Common myeloid progenitor, CD34-positive (primary cell): ENCODE measurements around the gene SPG21.

Experiments used
- CTCF ChIA-PET: fragments of 350-600 bp; sonication (Branson Sonifier 250); formaldehyde crosslinking; loops from one replicate; lab custom pipeline; 2021; ENCODE audit warnings: antibody characterized with exemption; lab: Charles Lee
- POLR2A ChIA-PET: fragments of 350-600 bp; sonication (Branson Sonifier 250); formaldehyde crosslinking; loops from one replicate; lab custom pipeline; 2021; ENCODE audit warnings: antibody characterized with exemption; lab: Charles Lee
- DNase-seq, 3 donors: peaks; one replicate each; pipeline versions ENCODE4 v3.0.0 to v3.0.0-alpha.2; 2013
- H3K27ac ChIP-seq, 2 experiments: 1 replicate in 1 of 2; 2 replicates in 1 of 2; pipeline ENCODE4 v1.7.0; 2013; ENCODE audit warnings: inconsistent platforms in 2 of 2, low read length in 2 of 2, mild to moderate bottlenecking in 2 of 2, low read depth in 1 of 2, moderate library complexity in 1 of 2; ENCODE audit not compliant: severe bottlenecking in 2 of 2, insufficient read depth in 1 of 2, poor library complexity in 1 of 2
- H3K27me3 ChIP-seq, 5 experiments: replicated peaks in 2 of 5; 1 replicate in 3 of 5; 2 replicates in 2 of 5; pipeline versions ENCODE4 v1.6.1 to v1.7.0; 2013; ENCODE audit warnings: low read length in 4 of 5, mild to moderate bottlenecking in 2 of 5, moderate library complexity in 2 of 5, inconsistent platforms in 1 of 5; ENCODE audit not compliant: insufficient read depth in 5 of 5, control insufficient read depth in 4 of 5
- H3K36me3 ChIP-seq, 4 experiments: 1 replicate in 2 of 4; 2 replicates in 2 of 4; pipeline versions ENCODE4 v1.6.1 to v1.7.0; 2013; ENCODE audit warnings: low read length in 3 of 4, control low read depth in 1 of 4, mild to moderate bottlenecking in 1 of 4; ENCODE audit not compliant: control insufficient read depth in 4 of 4, insufficient read depth in 4 of 4
- H3K4me1 ChIP-seq, 4 experiments: 1 replicate in 3 of 4; 2 replicates in 1 of 4; pipeline versions ENCODE4 v1.6.1 to v1.7.1; 2013; ENCODE audit warnings: low read length in 3 of 4, mild to moderate bottlenecking in 3 of 4, control low read depth in 1 of 4, inconsistent platforms in 1 of 4, moderate library complexity in 1 of 4; ENCODE audit not compliant: control insufficient read depth in 4 of 4, insufficient read depth in 4 of 4; ENCODE audit errors: control extremely low read depth in 1 of 4
- H3K4me3 ChIP-seq, 7 experiments: 1 replicate in 4 of 7; 2 replicates in 3 of 7; pipeline versions ENCODE4 v1.5.1 to v1.7.0; 2013; ENCODE audit warnings: mild to moderate bottlenecking in 7 of 7, low read length in 6 of 7, moderate library complexity in 6 of 7, inconsistent platforms in 2 of 7, low read depth in 2 of 7, control low read depth in 1 of 7; ENCODE audit not compliant: insufficient read depth in 4 of 7, control insufficient read depth in 1 of 7; ENCODE audit errors: extremely low read depth in 1 of 7
- H3K9me3 ChIP-seq, 5 experiments: 1 replicate in 4 of 5; 2 replicates in 1 of 5; pipeline versions ENCODE4 v1.6.1 to v1.7.1; 2013; ENCODE audit warnings: low read length in 4 of 5, mild to moderate bottlenecking in 2 of 5, inconsistent platforms in 1 of 5, low read depth in 1 of 5, moderate library complexity in 1 of 5; ENCODE audit not compliant: control insufficient read depth in 4 of 5, insufficient read depth in 2 of 5; ENCODE audit errors: control extremely low read depth in 1 of 5
- WGBS: methylation state at CpG from one replicate; pipeline ENCODE4 v1.1.5; 2013; ENCODE audit not compliant: insufficient coverage; 5-methylcytosine and 5-hydroxymethylcytosine counted together

The SPG21 gene

GRCh38 chr15:64982472-64982871, 7.2 kb downstream of the SPG21 start:
- no peak overlapping the region for H3K27ac ChIP-seq
- H3K36me3 ChIP-seq: peaks cover 19 to 39% (median 32%) of the 10 kb centered on the region in 4 experiments
- DNase-seq: no peak
- H3K4me3 ChIP-seq: no peak overlapping the region
- peaks cover 12 to 32% (median 21%) of the 10 kb centered on the region in 4 experiments for H3K4me1 ChIP-seq
- POLR2A ChIA-PET: interaction anchor here (0.6 kb wide), 1 partner anchor 507 kb away, joined by 5 read pairs; no protein-coding TSS in a partner anchor
- H3K27me3 ChIP-seq: no peaks in the 10 kb centered on the region
- CTCF ChIA-PET: no interaction called here
- no peaks in the 10 kb centered on the region for H3K9me3 ChIP-seq
- WGBS: 92% methylated on average over 1 of the region's 1 CpG

- ChIA-PET POLR2A (interaction anchor here (0.6 kb wide), 1 partner anchor 507 kb away, joined by 5 read pairs; no protein-coding TSS in a partner anchor), CTCF (interaction anchor here (0.8 to 2.0 kb wide), 2 partner anchors 27 to 124 kb away, joined by 3 to 4 read pairs; no protein-coding TSS in a partner anchor)
- Histone ChIP-seq H3K36me3 (peaks cover 19 to 41% (median 33%) of the 10 kb centered on the region in 4 experiments), H3K9me3 (no peaks in the 10 kb centered on the region), H3K4me3 (no peak overlapping the region), H3K4me1 (peaks cover 12 to 27% (median 20%) of the 10 kb centered on the region in 4 experiments), H3K27me3 (no peaks in the 10 kb centered on the region), H3K27ac (no peak overlapping the region)
- DNase-seq: no peak
- WGBS: 100% methylated on average over 3 of the region's 6 CpGs
Observed at GRCh38 chr15:64981812-64982431, 7.8 kb downstream of the SPG21 start.

- Histone ChIP-seq H3K27me3 (no peaks in the 10 kb centered on the region), H3K27ac (no peak overlapping the region), H3K9me3 (no peaks in the 10 kb centered on the region), H3K4me1 (peaks cover 4 to 9% (median 5%) of the 10 kb centered on the region in 4 experiments), H3K4me3 (no peak overlapping the region), H3K36me3 (peaks cover 29 to 57% (median 43%) of the 10 kb centered on the region in 4 experiments)
- ChIA-PET CTCF (interaction anchor here (1.3 to 1.7 kb wide), 2 partner anchors 11 to 12 kb away, joined by 3 to 5 read pairs; partner anchors contain the start of gene SPG21), POLR2A (interaction anchor here (0.9 kb wide), 1 partner anchor 17 kb away, joined by 3 read pairs; no protein-coding TSS in a partner anchor)
- DNase-seq: no peak
- WGBS: 93% methylated on average over 7 of the region's 7 CpGs
Observed at GRCh38 chr15:64979252-64979710, 10.4 kb downstream of the SPG21 start.

GRCh38 chr15:64975390-64975789, 14.3 kb downstream of the SPG21 start:
- Histone ChIP-seq H3K9me3 (no peaks in the 10 kb centered on the region), H3K4me1 (no peaks in the 10 kb centered on the region), H3K27me3 (no peaks in the 10 kb centered on the region), H3K4me3 (no peak overlapping the region), H3K36me3 (peaks cover 29 to 66% (median 47%) of the 10 kb centered on the region in 4 experiments), H3K27ac (no peak overlapping the region)
- POLR2A ChIA-PET: no interaction called here
- CTCF ChIA-PET: interaction anchor here (1.1 kb wide), 1 partner anchor 68 kb away, joined by 3 read pairs; no protein-coding TSS in a partner anchor
- no peak for DNase-seq
- 69% methylated on average over 2 of the region's 5 CpGs for WGBS

GRCh38 chr15:64970698-64971097, 19.0 kb downstream of the SPG21 start:
- Histone ChIP-seq H3K4me3 (no peak overlapping the region), H3K4me1 (no peaks in the 10 kb centered on the region), H3K27me3 (no peaks in the 10 kb centered on the region), H3K9me3 (no peaks in the 10 kb centered on the region), H3K27ac (no peak overlapping the region), H3K36me3 (peaks cover 16 to 59% (median 52%) of the 10 kb centered on the region in 4 experiments)
- no peak for DNase-seq
- CTCF ChIA-PET: interaction anchor here (0.7 to 1.1 kb wide), 2 partner anchors 38 to 41 kb away, joined by 3 read pairs; no protein-coding TSS in a partner anchor
- WGBS: 87% methylated on average over 6 of the region's 7 CpGs
- POLR2A ChIA-PET: no interaction called here

- no peak overlapping the region for H3K27ac ChIP-seq
- H3K27me3 ChIP-seq: no peaks in the 10 kb centered on the region
- no peaks in the 10 kb centered on the region for H3K9me3 ChIP-seq
- no CpG with 5 or more reads among the region's 1 CpG for WGBS
- no peaks in the 10 kb centered on the region for H3K4me1 ChIP-seq
- POLR2A ChIA-PET: no interaction called here
- CTCF ChIA-PET: interaction anchor here (0.7 to 1.1 kb wide), 2 partner anchors 8 to 42 kb away, joined by 3 read pairs; no protein-coding TSS in a partner anchor
- H3K36me3 ChIP-seq: peaks cover 23 to 62% (median 54%) of the 10 kb centered on the region in 4 experiments
- no peak for DNase-seq
- no peak overlapping the region for H3K4me3 ChIP-seq
Observed at GRCh38 chr15:64969401-64969800, 20.3 kb downstream of the SPG21 start.

GRCh38 chr15:64961013-64961412, 28.7 kb downstream of the SPG21 start:
- peaks cover 34 to 82% (median 68%) of the 10 kb centered on the region in 4 experiments for H3K36me3 ChIP-seq
- no peak for DNase-seq
- H3K9me3 ChIP-seq: no peaks in the 10 kb centered on the region
- H3K4me1 ChIP-seq: no peaks in the 10 kb centered on the region
- ChIA-PET CTCF (interaction anchor here (0.7 to 2.7 kb wide), 3 partner anchors 9 to 48 kb away, joined by 3 to 7 read pairs (median 3); no protein-coding TSS in a partner anchor), POLR2A (no interaction called here)
- H3K4me3 ChIP-seq: no peak overlapping the region
- no peak overlapping the region for H3K27ac ChIP-seq
- no peaks in the 10 kb centered on the region for H3K27me3 ChIP-seq
- WGBS: 91% methylated on average over 5 of the region's 5 CpGs
